K562 (cell line): Measurements from ENCODE around the gene RASSF1. TPM values are rescaled to one million over a fixed set of nuclear protein-coding genes. Genes with fewer than 3 reads are reported as not detected.

Experiments
- ATAC-seq: fragments of 200-7000 bp; cut with Tn5 transposase; 3 replicates; pipeline ENCODE4 v1.9.1; 2020; ENCODE audit warnings: moderate library complexity
- BruUV-seq: library from RNA; stranded (reverse); fragments of 400-500 nt; replicated peaks from 2 replicates; lab custom pipeline; 2021; lab: Mats Ljungman, UMichigan
- CTCF ChIA-PET: fragments of 300-600 bp; formaldehyde crosslinking; extraction: SDS; loops from one replicate; lab custom pipeline; 2021; ENCODE audit warnings: low intra/inter-chr PET ratio; lab: Yijun Ruan, JAX
- POLR2A ChIA-PET: fragments of 300-600, 350-650 bp; sonication (Branson Sonifier 250); formaldehyde crosslinking; extraction: SDS; loops from one replicate; lab custom pipeline; 2021; ENCODE audit warnings: antibody characterized with exemption, inconsistent platforms; lab: Yijun Ruan, JAX
- DNase-seq, 4 experiments: peaks; one replicate each; pipeline versions ENCODE4 v3.0.0 to v3.0.0-alpha.2; 2011 to 2018; ENCODE audit warnings: low spot score in 3 of 4, mixed read lengths in 3 of 4; ENCODE audit errors: extremely low read depth in 1 of 4
- FAIRE-seq: peaks from 2 replicates; lab custom pipeline; 2011; peaks lifted over from hg19 to GRCh38; lab: Jason Lieb, UNC
- H2AFZ ChIP-seq: 2 replicates; pipeline ENCODE4 v1.6.0; 2011; ENCODE audit warnings: low read depth, low read length, control low read depth, inconsistent platforms
- H3K27ac ChIP-seq: fragments of 200-600 bp; 3 replicates; pipeline ENCODE4 v1.8.0; 2011; ENCODE audit warnings: low read depth, mild to moderate bottlenecking, control low read depth, inconsistent platforms, low read length, moderate library complexity, mixed read lengths; ENCODE audit errors: extremely low read depth
- H3K27me3 ChIP-seq, 2 experiments: fragments of 300-600 bp in 1 of 2; 2 replicates in 1 of 2; 3 replicates in 1 of 2; pipeline versions ENCODE4 v1.6.0 to v1.8.0; 2011; ENCODE audit warnings: inconsistent platforms in 2 of 2, low read length in 2 of 2, mild to moderate bottlenecking in 1 of 2, mixed read lengths in 1 of 2, moderate library complexity in 1 of 2; ENCODE audit not compliant: control insufficient read depth in 2 of 2, insufficient read depth in 2 of 2
- H3K36me3 ChIP-seq: fragments of 300-600 bp; 3 replicates; pipeline ENCODE4 v1.8.0; 2011; ENCODE audit warnings: mild to moderate bottlenecking, low read length, inconsistent platforms; ENCODE audit not compliant: control insufficient read depth, insufficient read depth
- H3K4me1 ChIP-seq, 2 experiments: fragments of 200-600 bp in 1 of 2; replicated peaks in 1 of 2; 2 replicates in 1 of 2; 3 replicates in 1 of 2; pipeline versions ENCODE4 v1.5.1 to v1.8.0; 2011; ENCODE audit warnings: inconsistent platforms in 2 of 2, low read length in 2 of 2, mild to moderate bottlenecking in 1 of 2, mixed read lengths in 1 of 2, moderate library complexity in 1 of 2; ENCODE audit not compliant: control insufficient read depth in 2 of 2, insufficient read depth in 2 of 2
- H3K4me2 ChIP-seq: 2 replicates; pipeline ENCODE4 v1.6.1; 2011; ENCODE audit warnings: low read length, control low read depth, inconsistent platforms, mixed read lengths; ENCODE audit not compliant: insufficient read depth
- H3K4me3 ChIP-seq: fragments of 200-600 bp; sonication (generic), shearing (Covaris generic); 2 replicates; pipeline ENCODE4 v1.5.1; 2016; ENCODE audit warnings: control low read depth, inconsistent platforms
- H3K79me2 ChIP-seq: fragments of 200-600 bp; 3 replicates; pipeline ENCODE4 v1.8.0; 2011; ENCODE audit warnings: low read length, inconsistent platforms; ENCODE audit not compliant: control insufficient read depth, insufficient read depth
- H3K9ac ChIP-seq, 2 experiments: 2 replicates each; pipeline versions ENCODE4 v1.6.0 to v1.6.1; 2011; ENCODE audit warnings: low read depth in 2 of 2, low read length in 2 of 2, control low read depth in 1 of 2, inconsistent platforms in 1 of 2, mild to moderate bottlenecking in 1 of 2, mixed read lengths in 1 of 2; ENCODE audit not compliant: insufficient read depth in 1 of 2
- H3K9me1 ChIP-seq: one replicate; pipeline ENCODE4 v1.6.0; 2011; ENCODE audit warnings: inconsistent platforms, mild to moderate bottlenecking, low read length, moderate library complexity; ENCODE audit not compliant: control insufficient read depth, insufficient read depth
- H3K9me3 ChIP-seq: replicated peaks from 2 replicates; pipeline ENCODE4 v1.5.1; 2011; ENCODE audit warnings: low read depth, low read length, inconsistent platforms; ENCODE audit not compliant: control insufficient read depth, insufficient read depth
- H4K20me1 ChIP-seq: replicated peaks from 2 replicates; pipeline ENCODE4 v1.6.1; 2011; ENCODE audit warnings: low read length, inconsistent platforms, mixed read lengths; ENCODE audit not compliant: control insufficient read depth, insufficient read depth
- WGBS: fragments of 100-300 bp; shearing (Covaris generic); methylation state at CpG from one replicate; pipeline ENCODE4 v1.1.6; 2016; ENCODE audit warnings: low coverage, mixed read lengths; ENCODE audit not compliant: insufficient coverage; ENCODE audit errors: missing lambda C conversion rate; 5-methylcytosine and 5-hydroxymethylcytosine counted together
- in situ Hi-C: fragments of 300-500 bp; cut with MboI; formaldehyde crosslinking; loops from 4 replicates; pipeline ENCODE4 v1.15.0; 2018; ENCODE audit warnings: inconsistent platforms, mixed read lengths
- intact Hi-C: fragments of 100-400 bp; cut with micrococcal nuclease; formaldehyde crosslinking; loops from 2 replicates; pipeline ENCODE4 v1.14.2; 2022
- polyA plus RNA-seq, 8 experiments: library from polyadenylated mRNA; depleted of rRNA in 4 of 8; stranded (reverse) in 5 of 8; unstranded in 3 of 8; fragments of >200 nt; fragmentation: Nextera tagmentation in 2 of 8; fragmentation: Illumina TruSeq in 1 of 8; extraction: Ambion mirVana in 2 of 8; extraction: Trizol in 1 of 8; gene quantifications; 2 replicates each; pipeline versions ENCODE4 v1.2.1 to v1.2.3, GENCODE V29; 2011 to 2014; ENCODE audit warnings: inconsistent platforms in 1 of 8, missing spikeins in 1 of 8
- total RNA-seq, 7 experiments: library from RNA; depleted of rRNA in 6 of 7; stranded (reverse); fragments of >200 nt in 6 of 7; fragmentation: Illumina TruSeq in 2 of 7; extraction: Trizol in 2 of 7; gene quantifications; 2 replicates each; pipeline versions ENCODE4 v1.2.1 to v1.2.3, GENCODE V29; 2011 to 2021; ENCODE audit warnings: low replicate concordance in 1 of 7
- TF ChIP-seq, protein P1 (sequence below): sonication (generic); formaldehyde crosslinking; IDR thresholded peaks from 2 replicates; pipeline ENCODE4 v1.9.0; 2022; ENCODE audit warnings: mild to moderate bottlenecking, missing genetic modification reagents
- TF ChIP-seq, protein P2 (sequence below), 2 experiments: fragments of 450-650 bp; IDR thresholded peaks; 2 replicates each; pipeline ENCODE4 v1.6.1; 2016; ENCODE audit warnings: mild to moderate bottlenecking in 2 of 2, borderline replicate concordance in 1 of 2, low read depth in 1 of 2, moderate library complexity in 1 of 2

Gene RASSF1
- total and polyA plus RNA-seq, 9 of the 15 experiments (the other 6 are each of a cell fraction or from before 2014, with no cell fraction given): 3.6 to 57.1 (median 24.6) TPM

DNA sequence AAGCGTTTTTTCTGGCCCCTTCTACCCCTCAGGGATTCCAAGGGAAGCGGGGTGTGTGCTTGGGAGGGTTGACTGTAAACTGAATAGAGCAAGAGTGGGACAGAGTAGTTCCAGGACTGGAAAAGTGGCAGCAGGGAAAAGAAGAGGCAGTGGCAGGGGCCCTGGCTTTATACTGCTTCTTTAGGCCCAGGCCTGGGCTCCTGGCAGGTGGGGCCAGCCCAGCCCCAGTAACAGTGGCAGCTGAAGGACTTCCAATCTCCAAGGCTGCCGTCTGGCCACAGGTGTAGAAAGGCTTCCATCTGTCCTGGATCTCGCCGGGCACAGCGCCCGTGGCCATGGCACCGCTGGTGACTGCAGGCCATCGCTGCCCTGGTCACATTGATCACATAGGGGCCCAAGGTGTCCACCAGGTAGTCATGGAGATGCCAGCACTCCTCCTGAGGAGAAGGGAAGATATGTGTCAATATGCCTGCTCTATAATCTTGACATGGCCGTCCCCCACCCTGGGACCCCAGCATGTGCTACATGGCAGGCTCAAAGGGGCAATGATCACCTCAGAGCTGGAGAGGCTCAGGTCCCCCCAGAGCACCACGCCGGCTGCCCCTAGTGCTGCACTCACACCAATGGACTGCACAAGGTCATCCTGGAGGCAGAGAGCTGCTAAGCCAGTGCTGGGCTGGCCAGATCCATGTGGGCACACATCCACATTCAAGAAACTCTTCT is 47.4 kb downstream of the RASSF1 start:
- Histone ChIP-seq H3K4me2 (peak overlapping the region; percentile 91), H2AFZ (no peak overlapping the region; the same call in 1 of the 2 replicates), H3K27ac (peak overlapping the region; percentile 67), H3K36me3 (peaks cover 36% of the 10 kb centered on the region; the same call in 2 of the 3 replicates), H4K20me1 (no peaks in the 10 kb centered on the region), H3K9me3 (no peaks in the 10 kb centered on the region), H3K9ac (peak overlapping the region; percentile 70 to 100), H3K27me3 (no peaks in the 10 kb centered on the region), H3K4me3 (peak overlapping the region; percentile 27; the same call in 1 of the 2 replicates), H3K79me2 (peaks cover 42% of the 10 kb centered on the region), H3K4me1 (peaks cover 12 to 71% of the 10 kb centered on the region in 2 experiments; a peak in 4 of 5 replicates), H3K9me1 (no peaks in the 10 kb centered on the region)
- ChIA-PET CTCF (no interaction called here), POLR2A (interaction anchor here (0.5 to 1.0 kb wide), 2 partner anchors 26 to 43 kb away, joined by 3 to 5 read pairs; no protein-coding TSS in a partner anchor)
- 64% methylated on average over 12 of the region's 12 CpGs for WGBS
- FAIRE-seq (no peak), ATAC-seq (no peak), DNase-seq (no peak)
- in situ Hi-C loops: no loop called here
- intact Hi-C loops: no loop called here
- TF ChIP-seq, protein P1, sequence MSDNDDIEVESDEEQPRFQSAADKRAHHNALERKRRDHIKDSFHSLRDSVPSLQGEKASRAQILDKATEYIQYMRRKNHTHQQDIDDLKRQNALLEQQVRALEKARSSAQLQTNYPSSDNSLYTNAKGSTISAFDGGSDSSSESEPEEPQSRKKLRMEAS (CRISPR knock-in tag): 0 out of 2 replicates have a peak, but pooled peaks have one; percentile 16
- TF ChIP-seq, protein P2, sequence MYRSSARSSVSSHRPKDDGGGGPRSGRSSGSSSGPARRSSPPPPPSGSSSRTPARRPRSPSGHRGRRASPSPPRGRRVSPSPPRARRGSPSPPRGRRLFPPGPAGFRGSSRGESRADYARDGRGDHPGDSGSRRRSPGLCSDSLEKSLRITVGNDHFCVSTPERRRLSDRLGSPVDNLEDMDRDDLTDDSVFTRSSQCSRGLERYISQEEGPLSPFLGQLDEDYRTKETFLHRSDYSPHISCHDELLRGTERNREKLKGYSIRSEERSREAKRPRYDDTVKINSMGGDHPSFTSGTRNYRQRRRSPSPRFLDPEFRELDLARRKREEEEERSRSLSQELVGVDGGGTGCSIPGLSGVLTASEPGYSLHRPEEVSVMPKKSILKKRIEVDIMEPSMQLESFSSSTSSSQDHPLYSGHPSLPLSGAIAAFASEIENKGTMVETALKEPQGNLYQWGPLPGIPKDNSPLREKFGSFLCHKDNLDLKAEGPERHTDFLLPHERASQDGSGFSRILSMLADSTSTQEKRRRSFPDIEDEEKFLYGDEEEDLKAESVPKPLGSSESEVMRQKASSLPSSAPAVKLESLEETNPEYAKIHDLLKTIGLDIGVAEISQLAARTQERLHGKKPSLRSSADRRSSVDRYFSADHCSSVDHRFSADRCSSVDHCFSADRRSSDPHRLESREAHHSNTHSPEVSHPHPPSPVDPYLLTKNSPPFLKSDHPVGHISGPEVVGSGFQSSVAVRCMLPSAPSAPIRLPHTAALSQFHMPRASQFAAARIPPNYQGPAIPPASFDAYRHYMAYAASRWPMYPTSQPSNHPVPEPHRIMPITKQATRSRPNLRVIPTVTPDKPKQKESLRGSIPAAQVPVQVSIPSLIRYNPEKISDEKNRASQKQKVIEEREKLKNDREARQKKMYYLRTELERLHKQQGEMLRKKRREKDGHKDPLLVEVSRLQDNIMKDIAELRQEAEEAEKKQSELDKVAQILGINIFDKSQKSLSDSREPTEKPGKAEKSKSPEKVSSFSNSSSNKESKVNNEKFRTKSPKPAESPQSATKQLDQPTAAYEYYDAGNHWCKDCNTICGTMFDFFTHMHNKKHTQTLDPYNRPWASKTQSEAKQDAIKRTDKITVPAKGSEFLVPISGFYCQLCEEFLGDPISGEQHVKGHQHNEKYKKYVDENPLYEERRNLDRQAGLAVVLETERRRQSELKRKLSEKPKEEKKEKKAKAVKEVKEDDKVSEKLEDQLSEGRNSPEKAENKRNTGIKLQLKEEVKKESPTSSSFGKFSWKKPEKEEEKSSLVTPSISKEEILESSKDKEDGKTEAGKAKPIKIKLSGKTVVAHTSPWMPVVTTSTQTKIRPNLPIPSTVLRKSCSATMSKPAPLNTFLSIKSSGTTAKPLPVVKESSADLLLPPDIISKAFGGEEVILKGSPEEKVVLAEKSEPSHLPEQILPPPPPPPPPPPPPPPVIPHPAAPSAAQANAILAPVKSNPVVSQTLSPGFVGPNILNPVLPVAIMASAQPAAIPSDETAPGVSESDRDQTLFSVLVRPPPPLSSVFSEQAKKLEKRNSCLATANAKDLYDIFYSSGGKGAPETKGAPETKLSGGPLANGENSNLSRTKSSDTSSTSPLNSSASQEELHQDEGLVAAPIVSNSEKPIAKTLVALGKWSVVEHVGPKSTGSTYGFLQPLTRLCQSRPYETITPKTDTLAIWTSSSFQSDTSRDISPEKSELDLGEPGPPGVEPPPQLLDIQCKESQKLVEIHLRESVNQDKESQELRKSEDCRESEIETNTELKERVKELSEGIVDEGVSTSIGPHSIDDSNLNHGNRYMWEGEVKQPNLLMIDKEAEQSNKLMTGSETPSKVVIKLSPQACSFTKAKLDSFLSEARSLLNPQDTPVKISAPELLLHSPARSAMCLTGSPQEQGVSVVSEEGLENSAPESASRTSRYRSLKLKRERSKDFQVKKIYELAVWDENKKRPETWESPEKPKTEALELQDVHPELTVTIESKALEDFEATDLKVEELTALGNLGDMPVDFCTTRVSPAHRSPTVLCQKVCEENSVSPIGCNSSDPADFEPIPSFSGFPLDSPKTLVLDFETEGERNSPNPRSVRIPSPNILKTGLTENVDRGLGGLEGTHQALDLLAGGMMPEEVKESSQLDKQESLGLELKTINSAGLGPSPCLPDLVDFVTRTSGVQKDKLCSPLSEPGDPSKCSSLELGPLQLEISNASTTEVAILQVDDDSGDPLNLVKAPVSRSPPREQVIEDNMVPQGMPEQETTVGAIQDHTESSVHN (IDR thresholded peaks at IDR 0.05; ENCODE audit: borderline replicate concordance in 1 of 2, low read depth in 1 of 2): no peak
- BruUV-seq: no TSS peak
